ENCODE data around the gene PYROXD2.

- TF ChIP-seq ZNF121 (CRISPR knock-in tag; IDR thresholded peaks at IDR 0.05) (no peak), CTCF (IDR thresholded peaks at IDR 0.05) (no peak), TEAD4 (CRISPR knock-in tag; IDR thresholded peaks at IDR 0.05) (no peak), SMAD3 (CRISPR knock-in tag; IDR thresholded peaks at IDR 0.05; ENCODE audit: borderline replicate concordance) (no peak)
Observed at GRCh38 chr10:98408799-98409198, 6.2 kb downstream of the PYROXD2 start.

All from WTC11 (cell line).